ENCODE data around the gene CDC20B.

Gene CDC20B

GRCh38 chr5:55146543-55147151 lies 26.3 kb downstream of the CDC20B start:
- TF ChIP-seq CTCF (IDR thresholded peaks at IDR 0.05; ENCODE audit: low read length, missing control alignments), result peak; percentile 99
- H3K4me3 ChIP-seq (replicated peaks; ENCODE audit: low read depth, low read length), result no peak overlapping the region
- DNase-seq (ENCODE audit: low read depth), result peak; percentile 90

DNA sequence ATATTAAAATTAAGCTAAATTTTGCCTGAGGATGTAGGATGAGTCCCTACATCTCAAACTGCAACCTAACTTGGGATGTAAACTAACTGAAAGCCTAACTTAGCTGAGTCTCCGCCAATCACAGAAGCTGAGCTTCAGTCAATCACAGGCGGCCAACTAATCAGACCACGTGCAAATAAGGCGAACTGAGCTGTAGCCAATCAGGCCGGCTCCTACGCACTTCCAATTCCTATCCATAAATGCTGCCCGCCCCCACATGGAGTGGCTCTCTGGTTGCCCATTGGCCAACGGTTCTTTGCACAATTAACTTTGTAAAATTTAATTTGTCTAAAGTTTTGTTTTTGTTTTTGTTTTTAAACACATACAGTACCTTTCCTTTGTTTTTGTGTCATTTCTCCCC lies 26.9 kb downstream of the CDC20B start:
- TF ChIP-seq CTCF (IDR thresholded peaks at IDR 0.05; ENCODE audit: low read length, missing control alignments), result no peak
- no peak overlapping the region for H3K4me3 ChIP-seq (replicated peaks; ENCODE audit: low read depth, low read length)
- DNase-seq (ENCODE audit: low read depth), result no peak

- H3K4me3 ChIP-seq (replicated peaks; ENCODE audit: low read depth, low read length), result no peak overlapping the region
- no peak for DNase-seq (ENCODE audit: low read depth)
- no peak for TF ChIP-seq CTCF (IDR thresholded peaks at IDR 0.05; ENCODE audit: low read length, missing control alignments)
These were observed 29.4 kb downstream of the CDC20B start for GRCh38 chr5:55143624-55144023.

DNA sequence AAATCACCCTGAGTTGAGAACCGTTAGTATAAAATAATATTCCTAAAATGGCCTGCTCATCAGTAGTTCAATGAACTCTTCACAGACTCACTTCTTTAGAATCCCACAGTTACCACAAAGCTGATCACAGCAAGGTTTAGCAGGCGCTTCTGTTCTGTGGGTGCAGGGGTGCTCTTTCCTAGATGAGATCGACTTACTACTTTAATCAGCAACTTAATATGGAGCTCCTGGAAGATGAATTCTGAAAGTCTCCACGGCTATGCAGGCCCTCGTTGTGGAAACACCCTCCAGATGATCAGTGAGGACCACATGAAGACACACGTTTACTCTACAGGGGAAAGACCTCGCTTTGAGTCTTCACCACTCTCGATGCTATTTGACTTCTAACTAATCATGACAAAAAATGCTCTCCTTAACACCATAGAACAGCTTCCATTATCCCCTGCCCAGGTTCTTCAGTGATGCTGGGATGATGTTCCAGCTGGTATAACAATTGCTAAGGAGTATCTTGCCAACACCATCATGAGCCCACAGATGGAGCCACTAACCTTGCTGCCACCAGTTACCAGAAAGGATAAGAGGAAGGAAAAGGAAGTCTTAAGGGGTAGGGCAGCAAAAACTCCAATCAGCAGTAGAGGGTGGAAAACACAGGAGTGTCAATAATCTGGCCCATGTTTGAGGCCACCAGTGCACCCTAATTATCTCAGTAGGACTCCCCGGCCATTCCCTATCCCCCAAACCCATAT lies 30.9 kb downstream of the CDC20B start:
- TF ChIP-seq CTCF (IDR thresholded peaks at IDR 0.05; ENCODE audit: low read length, missing control alignments), result no peak
- DNase-seq (ENCODE audit: low read depth), result no peak
- no peak overlapping the region for H3K4me3 ChIP-seq (replicated peaks; ENCODE audit: low read depth, low read length)

DNA sequence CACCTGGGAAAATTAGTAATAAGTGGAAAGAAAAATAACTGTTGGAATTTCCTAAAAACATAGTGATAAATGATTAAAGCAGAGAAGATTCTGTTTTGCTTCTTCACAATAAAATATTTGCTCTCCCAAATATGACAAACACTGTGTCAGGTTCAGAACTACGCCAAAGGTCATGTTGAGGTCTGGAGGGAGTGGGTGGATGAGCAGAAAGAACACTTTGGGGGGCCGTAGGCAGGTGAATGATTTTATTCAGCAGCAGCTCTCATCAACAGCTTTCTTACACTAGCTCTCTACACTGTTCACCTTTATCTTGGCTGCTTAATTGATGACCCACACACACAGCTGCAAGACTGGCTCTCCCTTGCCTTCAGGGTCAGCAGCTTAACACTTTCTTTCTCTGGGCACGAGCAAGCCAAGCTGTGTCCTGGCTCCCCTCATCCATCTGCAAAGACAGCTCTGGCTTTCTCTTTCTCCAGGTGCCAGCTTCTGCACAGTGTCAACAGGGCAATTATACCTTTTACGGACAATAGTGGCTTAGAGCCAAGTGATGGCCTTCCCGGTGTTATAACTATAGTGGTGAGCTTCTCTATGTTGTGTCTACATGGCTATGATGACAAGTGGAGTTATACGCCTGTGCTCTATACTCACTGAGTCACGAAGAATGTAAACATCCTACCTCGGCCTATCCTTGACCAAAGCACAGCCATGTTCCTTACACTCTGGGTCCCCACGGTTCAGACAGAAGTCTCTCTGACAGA lies 31.9 kb downstream of the CDC20B start:
- TF ChIP-seq CTCF (IDR thresholded peaks at IDR 0.05; ENCODE audit: low read length, missing control alignments), result no peak
- no peak overlapping the region for H3K4me3 ChIP-seq (replicated peaks; ENCODE audit: low read depth, low read length)
- DNase-seq (ENCODE audit: low read depth), result no peak

DNA sequence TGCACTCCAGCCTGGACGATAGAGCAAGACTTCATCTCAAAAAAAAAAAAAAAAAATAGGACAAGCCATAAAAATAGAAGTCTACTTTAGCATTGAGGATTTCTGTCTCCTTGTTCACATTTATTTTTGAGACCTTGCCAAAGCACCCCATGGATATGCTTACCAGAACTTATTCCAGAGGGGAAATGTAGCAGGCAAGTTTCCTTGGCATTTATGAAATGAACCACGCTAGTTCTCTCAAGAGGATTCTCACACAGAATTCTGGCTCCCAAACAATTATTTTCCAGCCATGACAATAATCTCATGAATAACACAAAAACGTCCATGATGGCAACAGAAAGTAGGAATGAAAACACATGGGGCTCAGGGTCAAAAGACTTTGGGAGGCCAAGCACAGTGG lies 36.5 kb downstream of the CDC20B start:
- no peak for TF ChIP-seq CTCF (IDR thresholded peaks at IDR 0.05; ENCODE audit: low read length, missing control alignments)
- DNase-seq (ENCODE audit: low read depth), result no peak
- H3K4me3 ChIP-seq (replicated peaks; ENCODE audit: low read depth, low read length), result no peak overlapping the region
